Adrenal gland (tissue), 5 donors: ENCODE measurements around the gene HLF.
"Not testable (repeated sequence)": the region's sequence is repeated elsewhere in the genome, so short reads cannot be mapped to it uniquely, and the experiment has no call there.

Experiments used
- CTCF ChIP-seq, 6 experiments: fragments of 450-650 bp in 4 of 6; fragments of 200-600 bp in 2 of 6; sonication (generic) in 1 of 6; IDR thresholded peaks; 1 replicate in 5 of 6; 2 replicates in 1 of 6; pipeline versions ENCODE4 v1.5.1 to v1.8.0; 2016 to 2021; ENCODE audit warnings: antibody characterized with exemption in 6 of 6, mild to moderate bottlenecking in 2 of 6, moderate library complexity in 1 of 6
- POLR2A ChIP-seq, 2 donors: fragments of 450-650 bp; IDR thresholded peaks; one replicate each; pipeline ENCODE4 v1.6.1; 2017; ENCODE audit warnings: antibody characterized with exemption in 2 of 2, mild to moderate bottlenecking in 2 of 2, moderate library complexity in 1 of 2
- donor health status: DM: no; HTN: no; CAD: no.

GRCh38 chr17:55328514-55328913, 63.8 kb downstream of the HLF start:
- TF ChIP-seq CTCF, POLR2A (IDR thresholded peaks at IDR 0.05): not testable (repeated sequence)
